ENCODE data around the gene HSPA4L. TPM values are rescaled to one million over a fixed set of nuclear protein-coding genes. Genes with fewer than 3 reads are reported as not detected.
A peak's percentile ranks its signal among the peaks of the same experiment; 100 is the strongest.

Gene HSPA4L
- total RNA-seq, 1 donor from 2014 or later: 40.7 TPM

DNA sequence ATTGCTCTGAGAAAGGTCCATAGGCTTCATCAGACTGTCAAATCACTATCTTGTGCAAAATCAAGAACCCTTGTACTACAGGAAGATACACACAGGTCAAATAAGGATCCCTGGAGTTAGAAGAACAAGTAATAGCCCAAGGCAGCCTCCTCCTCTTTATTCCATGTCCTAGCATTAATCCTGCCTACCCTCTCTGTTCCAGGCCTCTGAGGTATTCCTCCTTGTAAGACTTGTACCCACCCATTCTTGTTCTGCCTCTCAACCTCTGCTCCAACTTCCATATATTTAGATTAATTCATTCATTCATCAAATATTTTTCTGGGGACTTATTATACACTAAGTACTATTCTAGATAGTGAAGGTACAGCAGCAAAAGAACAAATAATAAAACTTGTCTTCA is 88.2 kb downstream of the HSPA4L start:
- no peak for DNase-seq (ENCODE audit: low read depth)

DNA sequence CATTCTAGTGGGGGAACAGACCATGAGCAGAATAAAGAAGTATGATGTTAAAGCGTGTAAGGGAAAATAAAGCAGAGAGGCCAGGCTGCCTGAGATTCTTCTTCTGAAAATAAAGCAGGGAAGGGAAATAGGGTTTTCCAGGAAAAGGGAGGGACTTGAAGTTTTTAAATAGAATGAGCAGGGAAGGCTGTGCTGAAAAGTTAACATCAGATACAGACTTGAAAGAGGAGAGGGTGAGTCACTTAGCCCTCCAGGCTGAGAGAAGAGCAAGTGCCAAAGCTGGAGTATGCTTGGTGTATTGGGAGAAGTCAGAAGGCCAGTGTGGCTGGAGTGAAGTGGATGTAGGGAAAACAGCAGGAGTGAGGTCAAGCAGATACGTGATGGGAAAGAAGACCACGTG is 88.6 kb downstream of the HSPA4L start:
- DNase-seq (ENCODE audit: low read depth): peak; percentile 79

DNA sequence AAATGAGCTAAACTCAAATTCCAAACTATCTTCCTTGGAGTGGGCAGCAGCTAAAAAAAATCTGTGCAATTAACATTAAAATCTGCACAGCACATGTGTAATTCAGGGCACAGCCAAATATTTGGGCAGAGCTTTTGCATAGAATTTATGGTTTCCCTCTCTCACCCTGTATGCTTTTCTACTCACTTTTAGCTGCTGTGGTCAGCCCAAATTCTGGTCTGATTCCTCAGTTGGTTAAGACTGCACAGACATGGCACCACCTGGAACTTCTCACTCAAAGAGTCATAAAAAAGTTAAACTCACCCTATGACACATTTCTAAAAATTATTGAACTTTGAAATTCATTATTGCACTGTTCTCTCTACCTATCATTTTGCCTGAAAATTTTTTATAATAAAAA is 93.7 kb downstream of the HSPA4L start:
- no peak for DNase-seq (ENCODE audit: low read depth)

DNA sequence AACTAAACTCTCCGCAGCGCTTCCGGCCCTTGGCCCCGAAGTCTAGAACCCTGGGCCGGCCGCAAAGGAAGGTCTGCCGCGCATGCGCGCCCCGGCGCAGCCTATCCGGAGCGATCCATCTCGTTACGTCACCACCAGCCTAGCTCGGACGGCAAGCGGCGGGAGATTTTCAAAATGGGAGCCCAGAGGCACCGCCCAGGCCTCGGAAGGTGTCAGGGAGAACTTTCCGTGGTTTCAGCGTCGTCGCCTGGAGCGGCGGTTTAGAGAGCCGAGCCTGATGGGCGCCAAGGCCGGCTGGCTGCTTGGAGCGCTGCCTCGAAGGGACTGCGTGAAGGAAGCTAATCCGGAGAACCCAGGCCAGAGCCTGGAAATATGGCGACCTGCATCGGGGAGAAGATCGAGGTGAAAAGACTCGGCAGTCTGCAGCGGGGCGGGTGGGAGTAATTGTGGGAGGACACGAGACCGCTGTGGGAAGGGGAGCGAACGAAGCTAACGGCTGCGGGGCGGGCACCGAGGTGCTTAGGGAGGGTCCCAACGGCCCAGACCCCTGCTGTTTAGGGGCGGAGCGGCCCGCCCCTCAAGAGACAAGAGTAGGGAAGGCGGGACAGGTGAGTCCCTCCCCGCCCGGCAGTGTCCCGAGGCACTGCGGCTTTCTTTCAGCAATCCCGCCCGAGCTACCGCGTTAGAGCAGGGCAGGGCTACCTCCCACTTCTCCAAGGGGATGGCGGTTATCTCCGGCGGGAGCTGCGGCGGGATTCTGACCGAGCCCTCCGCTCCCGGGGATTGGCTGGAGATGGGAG is 98.8 kb downstream of the HSPA4L start, which contains the start of gene PLK4:
Gene PLK4 (plus strand): TSS at position 131 of the 800 bp plus-strand sequence. CDS start 242 bp downstream, at position 373.
- peak; percentile 91 for DNase-seq (ENCODE audit: low read depth)

DNA sequence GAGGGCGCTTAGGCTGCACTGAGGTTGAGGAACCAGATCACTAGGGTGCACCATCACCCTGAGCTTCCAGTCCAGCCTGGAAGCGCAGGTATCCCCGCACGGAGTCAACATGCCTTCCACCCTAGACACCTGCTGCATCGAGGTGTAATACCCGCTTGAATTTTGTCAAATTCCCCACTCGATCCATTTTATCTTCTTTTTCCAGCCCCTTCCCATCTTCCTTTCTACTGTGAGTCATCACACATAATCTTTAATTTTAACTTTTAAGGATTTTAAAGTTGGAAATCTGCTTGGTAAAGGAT is 99.4 kb downstream of the HSPA4L start:
- peak; percentile 65 for DNase-seq (ENCODE audit: low read depth)

DNA sequence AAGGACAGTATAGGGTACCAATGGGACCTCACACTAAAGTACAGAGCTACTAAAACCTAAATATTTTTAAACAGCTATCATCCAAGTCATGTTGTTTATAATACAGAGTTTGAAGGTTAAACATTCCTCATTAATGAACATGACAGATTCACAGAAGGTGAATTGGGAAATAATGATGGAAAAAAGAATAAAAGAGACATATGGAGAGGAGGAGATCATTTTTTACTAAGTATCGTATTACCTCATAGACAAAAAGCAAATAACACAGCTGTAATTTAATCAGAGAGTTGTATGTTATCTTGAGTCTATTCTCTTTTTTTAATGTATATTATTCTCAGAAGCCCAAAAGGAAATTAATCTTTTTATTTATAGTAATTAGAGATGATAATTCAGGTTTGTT is 106.4 kb downstream of the HSPA4L start:
- no peak for DNase-seq (ENCODE audit: low read depth)

DNA sequence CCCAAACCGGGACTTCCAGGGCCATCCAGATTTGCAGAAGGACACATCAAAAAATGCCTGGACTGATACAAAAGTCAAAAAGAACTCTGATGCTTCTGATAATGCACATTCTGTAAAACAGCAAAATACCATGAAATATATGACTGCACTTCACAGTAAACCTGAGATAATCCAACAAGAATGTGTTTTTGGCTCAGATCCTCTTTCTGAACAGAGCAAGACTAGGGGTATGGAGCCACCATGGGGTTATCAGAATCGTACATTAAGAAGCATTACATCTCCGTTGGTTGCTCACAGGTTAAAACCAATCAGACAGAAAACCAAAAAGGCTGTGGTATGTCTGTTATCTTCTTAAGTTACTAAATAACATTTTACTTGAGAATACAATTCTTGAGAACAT is 107.8 kb downstream of the HSPA4L start:
- DNase-seq (ENCODE audit: low read depth): no peak

Other genes starting within 250 kb of the HSPA4L start
- gene INTU, start 149.4 kb upstream of the HSPA4L start, total RNA-seq: 4.2 and 12.0 TPM in 2 replicates
- gene SLC25A31, start 51.9 kb upstream of the HSPA4L start, total RNA-seq: not detected in 2 replicates
- 2.7 and 11.3 TPM in 2 replicates for gene PLK4, start 98.6 kb downstream of the HSPA4L start, total RNA-seq
- gene MFSD8, start 182.9 kb downstream of the HSPA4L start, total RNA-seq: 12.9 and 20.7 TPM in 2 replicates
- 15.1 and 17.0 TPM in 2 replicates for gene ABHD18, start 183.1 kb downstream of the HSPA4L start, total RNA-seq

All from renal cortical epithelial cell (primary cell).